NK-92 (cell line): Measurements from ENCODE around the gene MYH15.

ENCODE experiments used
- DNase-seq: peaks from one replicate; lab custom pipeline; 2025; ENCODE audit not compliant: unreplicated experiment; lab: John Stamatoyannopoulos, UW

MYH15 gene

GRCh38 chr3:108416111-108416869, 94.1 kb downstream of the MYH15 start:
- DNase-seq, result no peak

- DNase-seq, result no peak
Observed at GRCh38 chr3:108415661-108416060, 94.7 kb downstream of the MYH15 start.

- DNase-seq, result no peak
Observed at GRCh38 chr3:108414007-108414406, 96.4 kb downstream of the MYH15 start.

GRCh38 chr3:108412121-108412750, 98.2 kb downstream of the MYH15 start:
- DNase-seq, result no peak

GRCh38 chr3:108410531-108410984, 99.8 kb downstream of the MYH15 start:
- no peak for DNase-seq

- DNase-seq, result no peak
Observed at GRCh38 chr3:108409800-108410178, 100.6 kb downstream of the MYH15 start.

- DNase-seq, result no peak
Observed at GRCh38 chr3:108408883-108409799, 101.3 kb downstream of the MYH15 start.

GRCh38 chr3:108407886-108408285, 102.5 kb downstream of the MYH15 start:
- DNase-seq, result no peak

- no peak for DNase-seq
Observed at GRCh38 chr3:108406661-108407206, 103.7 kb downstream of the MYH15 start.

GRCh38 chr3:108406063-108406660, 104.2 kb downstream of the MYH15 start:
- no peak for DNase-seq

- DNase-seq, result no peak
Observed at GRCh38 chr3:108404368-108404767, 106.0 kb downstream of the MYH15 start.

- DNase-seq, result no peak
Observed at GRCh38 chr3:108403686-108404345, 106.6 kb downstream of the MYH15 start.

- no peak for DNase-seq
Observed at GRCh38 chr3:108403198-108403597, 107.2 kb downstream of the MYH15 start.

GRCh38 chr3:108401836-108402235, 108.6 kb downstream of the MYH15 start:
- DNase-seq, result no peak

GRCh38 chr3:108398510-108398909, 111.9 kb downstream of the MYH15 start:
- no peak for DNase-seq

GRCh38 chr3:108396336-108396735, 114.1 kb downstream of the MYH15 start:
- DNase-seq, result no peak

- no peak for DNase-seq
Observed at GRCh38 chr3:108394563-108394962, 115.8 kb downstream of the MYH15 start.

- DNase-seq, result no peak
Observed at GRCh38 chr3:108394016-108394415, 116.4 kb downstream of the MYH15 start.

- no peak for DNase-seq
Observed at GRCh38 chr3:108393128-108393900, 117.1 kb downstream of the MYH15 start.
